Mammary epithelial cell (primary cell): ENCODE measurements around the gene SLC25A33.

Source experiments
- EZH2 ChIP-seq: IDR thresholded peaks from 2 replicates; pipeline ENCODE4 v1.6.1; 2012; ENCODE audit warnings: low read length, inconsistent platforms, borderline replicate concordance
- TF ChIP-seq, protein P1 (sequence below), 2 donors: IDR thresholded peaks in 1 of 2; conservative IDR thresholded peaks in 1 of 2; 2 replicates each; pipeline ENCODE4 v1.5.1; 2011 to 2012; ENCODE audit warnings: inconsistent platforms in 2 of 2, low read length in 2 of 2, mild to moderate bottlenecking in 2 of 2, control low read depth in 1 of 2, low read depth in 1 of 2; ENCODE audit not compliant: insufficient read depth in 1 of 2; ENCODE audit errors: extremely low read depth in 1 of 2

GRCh38 chr1:9621032-9621431 is 81.8 kb downstream of the SLC25A33 start:
- TF ChIP-seq, protein P1, sequence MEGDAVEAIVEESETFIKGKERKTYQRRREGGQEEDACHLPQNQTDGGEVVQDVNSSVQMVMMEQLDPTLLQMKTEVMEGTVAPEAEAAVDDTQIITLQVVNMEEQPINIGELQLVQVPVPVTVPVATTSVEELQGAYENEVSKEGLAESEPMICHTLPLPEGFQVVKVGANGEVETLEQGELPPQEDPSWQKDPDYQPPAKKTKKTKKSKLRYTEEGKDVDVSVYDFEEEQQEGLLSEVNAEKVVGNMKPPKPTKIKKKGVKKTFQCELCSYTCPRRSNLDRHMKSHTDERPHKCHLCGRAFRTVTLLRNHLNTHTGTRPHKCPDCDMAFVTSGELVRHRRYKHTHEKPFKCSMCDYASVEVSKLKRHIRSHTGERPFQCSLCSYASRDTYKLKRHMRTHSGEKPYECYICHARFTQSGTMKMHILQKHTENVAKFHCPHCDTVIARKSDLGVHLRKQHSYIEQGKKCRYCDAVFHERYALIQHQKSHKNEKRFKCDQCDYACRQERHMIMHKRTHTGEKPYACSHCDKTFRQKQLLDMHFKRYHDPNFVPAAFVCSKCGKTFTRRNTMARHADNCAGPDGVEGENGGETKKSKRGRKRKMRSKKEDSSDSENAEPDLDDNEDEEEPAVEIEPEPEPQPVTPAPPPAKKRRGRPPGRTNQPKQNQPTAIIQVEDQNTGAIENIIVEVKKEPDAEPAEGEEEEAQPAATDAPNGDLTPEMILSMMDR (conservative IDR thresholded peaks at IDR 0.05 in 1 of 2, IDR thresholded peaks at IDR 0.05 in 1 of 2; ENCODE audit: extremely low read depth in 1 of 2, insufficient read depth in 1 of 2, low read depth in 1 of 2, low read length in 2 of 2) = no peak
- no peak for TF ChIP-seq EZH2
